HCT116 (cell line): ENCODE results near the gene PLEKHG1. TPM values are rescaled to one million over a fixed set of nuclear protein-coding genes. Genes with fewer than 3 reads are reported as not detected.

ENCODE experiments used
- ATAC-seq: fragments of 200-7000 bp; cut with Tn5 transposase; 2 replicates; pipeline ENCODE4 v1.9.1; 2020; ENCODE audit warnings: mild to moderate bottlenecking, moderate library complexity
- BruUV-seq: library from RNA; stranded (reverse); fragments of 400-500 nt; replicated peaks from 2 replicates; lab custom pipeline; 2021; lab: Mats Ljungman, UMichigan
- CTCF ChIA-PET: fragments of 300-600 bp; sonication (Branson Sonifier 250); formaldehyde crosslinking; loops from one replicate; lab custom pipeline; 2021; ENCODE audit warnings: antibody characterized with exemption; lab: Charles Lee
- POLR2A ChIA-PET: fragments of 300-600, 350-600 bp; sonication (Branson Sonifier 250); formaldehyde crosslinking; loops from one replicate; lab custom pipeline; 2021; ENCODE audit warnings: antibody characterized with exemption; lab: Charles Lee
- RAD21 ChIA-PET, 2 experiments: fragments of 300-600 bp; sonication (Branson Sonifier 250); formaldehyde crosslinking; loops; one replicate each; lab custom pipeline; 2023; ENCODE audit warnings: low total read pairs in 2 of 2; ENCODE audit not compliant: uncharacterized antibody in 2 of 2, unreplicated experiment in 2 of 2, low non-redundant PET in 1 of 2; lab: Charles Lee
- DNase-seq: peaks from one replicate; pipeline ENCODE4 v3.0.0-alpha.2; 2010; ENCODE audit warnings: low read depth, low spot score
- H2AFZ ChIP-seq: fragments of 200-600 bp; shearing (Covaris generic), sonication (generic); 2 replicates; pipeline ENCODE4 v1.6.1; 2017; ENCODE audit warnings: low read depth, mixed run types, mixed read lengths, antibody characterized with exemption, low read length; ENCODE audit not compliant: poor library complexity, severe bottlenecking
- H3K27ac ChIP-seq: 2 replicates; pipeline ENCODE4 v1.5.1; 2012; ENCODE audit warnings: low read depth, low read length
- H3K27me3 ChIP-seq: fragments of 200-600 bp; sonication (generic); 2 replicates; pipeline ENCODE4 v1.6.1; 2016; ENCODE audit warnings: mixed run types, low read length, mixed read lengths; ENCODE audit not compliant: insufficient read depth
- H3K36me3 ChIP-seq, 2 experiments: fragments of 200-500 bp in 1 of 2; fragments of 200-600 bp in 1 of 2; sonication (Bioruptor generic) in 1 of 2; sonication (generic) in 1 of 2; 2 replicates each; pipeline versions ENCODE4 v1.5.1 to v1.6.1; 2014 to 2016; ENCODE audit warnings: low read length in 2 of 2, inconsistent platforms in 1 of 2, mixed read lengths in 1 of 2, mixed run types in 1 of 2; ENCODE audit not compliant: insufficient read depth in 2 of 2, control insufficient read depth in 1 of 2
- H3K4me1 ChIP-seq, 2 experiments: fragments of 200-600 bp in 1 of 2; sonication (generic) in 1 of 2; 2 replicates each; pipeline versions ENCODE4 v1.5.1 to v1.6.1; 2012 to 2017; ENCODE audit warnings: low read length in 2 of 2, inconsistent platforms in 1 of 2, mild to moderate bottlenecking in 1 of 2, mixed read lengths in 1 of 2, mixed run types in 1 of 2, moderate library complexity in 1 of 2; ENCODE audit not compliant: insufficient read depth in 2 of 2, control insufficient read depth in 1 of 2
- H3K4me2 ChIP-seq: fragments of 200-600 bp; sonication (generic); 2 replicates; pipeline ENCODE4 v1.6.1; 2017; ENCODE audit warnings: mixed run types, low read length, mixed read lengths
- H3K4me3 ChIP-seq, 2 experiments: fragments of 200-600 bp in 1 of 2; sonication (generic) in 1 of 2; replicated peaks in 1 of 2; 2 replicates each; pipeline ENCODE4 v1.5.1; 2011 to 2016; ENCODE audit warnings: low read length in 2 of 2, control low read depth in 1 of 2, low read depth in 1 of 2, mild to moderate bottlenecking in 1 of 2, mixed read lengths in 1 of 2, mixed run types in 1 of 2
- H3K79me2 ChIP-seq: fragments of 200-600 bp; sonication (generic); 2 replicates; pipeline ENCODE4 v1.6.1; 2017; ENCODE audit warnings: mild to moderate bottlenecking, mixed run types, low read length, moderate library complexity, mixed read lengths; ENCODE audit not compliant: insufficient read depth
- H3K9ac ChIP-seq: fragments of 200-600 bp; sonication (generic); 2 replicates; pipeline ENCODE4 v1.6.1; 2016; ENCODE audit warnings: low read length, mixed read lengths
- H3K9me2 ChIP-seq: fragments of 200-600 bp; sonication (generic), shearing (Covaris generic); 2 replicates; pipeline ENCODE4 v1.6.1; 2017; ENCODE audit warnings: mixed run types, mild to moderate bottlenecking, moderate library complexity; ENCODE audit not compliant: insufficient read depth
- H3K9me3 ChIP-seq, 2 experiments: fragments of 200-500 bp in 1 of 2; fragments of 200-600 bp in 1 of 2; sonication (Bioruptor generic) in 1 of 2; sonication (generic) in 1 of 2; 2 replicates each; pipeline ENCODE4 v1.6.1; 2014 to 2017; ENCODE audit warnings: low read length in 2 of 2, mixed read lengths in 2 of 2, inconsistent platforms in 1 of 2, low read depth in 1 of 2, mild to moderate bottlenecking in 1 of 2, mixed run types in 1 of 2, moderate library complexity in 1 of 2; ENCODE audit not compliant: control insufficient read depth in 1 of 2, insufficient read depth in 1 of 2
- H4K20me1 ChIP-seq: fragments of 200-600 bp; sonication (generic), shearing (Covaris generic); 2 replicates; pipeline ENCODE4 v1.6.1; 2017; ENCODE audit warnings: mixed run types, mild to moderate bottlenecking, moderate library complexity; ENCODE audit not compliant: insufficient read depth
- CBX3 ChIP-seq: IDR thresholded peaks from 2 replicates; pipeline ENCODE4 v1.6.1; 2012; ENCODE audit warnings: low read depth
- CTCF ChIP-seq, 3 experiments: fragments of 200-600 bp in 1 of 3; sonication (generic) in 1 of 3; IDR thresholded peaks in 2 of 3; conservative IDR thresholded peaks in 1 of 3; 2 replicates each; pipeline ENCODE4 v1.5.1; 2012 to 2017; ENCODE audit warnings: low read depth in 2 of 3, low read length in 2 of 3, antibody characterized with exemption in 1 of 3, borderline replicate concordance in 1 of 3, control low read depth in 1 of 3, mild to moderate bottlenecking in 1 of 3, mixed read lengths in 1 of 3, mixed run types in 1 of 3, moderate library complexity in 1 of 3; ENCODE audit not compliant: insufficient read depth in 1 of 3
- EGR1 ChIP-seq: IDR thresholded peaks from 2 replicates; pipeline ENCODE4 v1.6.1; 2012; ENCODE audit warnings: low read depth
- ELF1 ChIP-seq: IDR thresholded peaks from 2 replicates; pipeline ENCODE4 v1.6.1; 2012; ENCODE audit warnings: low read depth, borderline replicate concordance
- EZH2 ChIP-seq: fragments of 200-600 bp; sonication (generic); IDR thresholded peaks from 2 replicates; pipeline ENCODE4 v1.6.1; 2017; ENCODE audit warnings: antibody characterized with exemption, mixed run types
- EZH2phosphoT487 ChIP-seq: fragments of 200-600 bp; IDR thresholded peaks from 2 replicates; pipeline ENCODE4 v1.6.1; 2018; ENCODE audit warnings: antibody characterized with exemption, borderline replicate concordance
- JUND ChIP-seq: IDR thresholded peaks from 2 replicates; pipeline ENCODE4 v1.6.1; 2012
- MAX ChIP-seq: IDR thresholded peaks from 2 replicates; pipeline ENCODE4 v1.6.1; 2012
- POLR2A ChIP-seq: IDR thresholded peaks from 2 replicates; pipeline ENCODE4 v1.7.0; 2011; ENCODE audit warnings: borderline replicate concordance; ENCODE audit not compliant: insufficient read depth, insufficient read length; ENCODE audit errors: extremely low read depth
- POLR2AphosphoS5 ChIP-seq: IDR thresholded peaks from 2 replicates; pipeline ENCODE4 v1.6.1; 2011; ENCODE audit warnings: mild to moderate bottlenecking, low read depth, low read length, moderate library complexity
- SIN3A ChIP-seq: IDR thresholded peaks from 2 replicates; pipeline ENCODE4 v1.6.1; 2012; ENCODE audit warnings: low read depth
- SP1 ChIP-seq: IDR thresholded peaks from 2 replicates; pipeline ENCODE4 v1.6.1; 2012; ENCODE audit warnings: low read depth
- TCF7L2 ChIP-seq: IDR thresholded peaks from 2 replicates; pipeline ENCODE4 v1.7.0; 2011; ENCODE audit warnings: borderline replicate concordance, inconsistent platforms; ENCODE audit not compliant: insufficient read depth, insufficient read length; ENCODE audit errors: extremely low read depth
- YY1 ChIP-seq: IDR thresholded peaks from 2 replicates; pipeline ENCODE4 v1.6.1; 2011; ENCODE audit warnings: low read length, low read depth, moderate library complexity, mild to moderate bottlenecking; ENCODE audit not compliant: insufficient replicate concordance; ENCODE audit errors: extremely low read depth
- ZBTB33 ChIP-seq: IDR thresholded peaks from 2 replicates; pipeline ENCODE4 v1.6.1; 2011; ENCODE audit warnings: mild to moderate bottlenecking, low read length, moderate library complexity; ENCODE audit not compliant: insufficient replicate concordance; ENCODE audit errors: extremely low read depth
- ZFX ChIP-seq: fragments of 450-650 bp; IDR thresholded peaks from 2 replicates; pipeline ENCODE4 v1.6.1; 2017
- ZNF274 ChIP-seq: fragments of 200-500 bp; sonication (Bioruptor generic); IDR thresholded peaks from 2 replicates; pipeline ENCODE4 v1.6.1; 2014; ENCODE audit warnings: mild to moderate bottlenecking, low read depth, low read length, inconsistent platforms
- intact Hi-C: fragments of 100-400 bp; cut with micrococcal nuclease; formaldehyde crosslinking; loops from 2 replicates; pipeline ENCODE4 v1.10.0; 2022
- total RNA-seq: library from RNA; stranded (reverse); gene quantifications from one replicate; pipeline ENCODE4 v1.2.1, GENCODE V29; 2021; ENCODE audit not compliant: unreplicated experiment

PLEKHG1 gene
- total RNA-seq, 1 experiment from 2014 or later: 10.4 TPM

- Histone ChIP-seq H3K79me2 (no peaks in the 10 kb centered on the region), H3K4me2 (no peak overlapping the region), H3K9me2 (no peaks in the 10 kb centered on the region), H2AFZ (no peak overlapping the region), H3K27ac (no peak overlapping the region), H3K9me3 (no peaks in the 10 kb centered on the region), H3K9ac (no peak overlapping the region), H3K36me3 (no peaks in the 10 kb centered on the region), H4K20me1 (no peaks in the 10 kb centered on the region), H3K27me3 (no peaks in the 10 kb centered on the region), H3K4me1 (no peaks in the 10 kb centered on the region), H3K4me3 (no peak overlapping the region)
- ChIA-PET CTCF (no interaction called here), POLR2A (no interaction called here), RAD21 (no interaction called here)
- DNase-seq (no peak), ATAC-seq (no peak)
- intact Hi-C loops: no loop called here
- no peak for TF ChIP-seq JUND
- TF ChIP-seq EZH2: no peak
- no peak for TF ChIP-seq MAX
- no peak for TF ChIP-seq TCF7L2
- TF ChIP-seq SP1: no peak
- TF ChIP-seq POLR2AphosphoS5: no peak
- TF ChIP-seq EGR1: no peak
- no peak for TF ChIP-seq CBX3
- no peak for TF ChIP-seq ZNF274
- no peak for TF ChIP-seq POLR2A
- TF ChIP-seq ELF1: no peak
- BruUV-seq: no TSS peak
Measured at GRCh38 chr6:150646228-150646627, 46.5 kb downstream of the PLEKHG1 start.

GRCh38 chr6:150647051-150647450 lies 47.4 kb downstream of the PLEKHG1 start:
- TF ChIP-seq SIN3A: no peak
- TF ChIP-seq YY1: no peak
- TF ChIP-seq ZBTB33: no peak
- no peak for TF ChIP-seq EGR1
- no peak for TF ChIP-seq SP1
- TF ChIP-seq TCF7L2: no peak
- TF ChIP-seq EZH2phosphoT487: no peak
- no peak for TF ChIP-seq EZH2
- no peak for TF ChIP-seq CTCF (IDR thresholded peaks at IDR 0.05 in 2 of 3, conservative IDR thresholded peaks at IDR 0.05 in 1 of 3; ENCODE audit: borderline replicate concordance in 1 of 3, insufficient read depth in 1 of 3, low read depth in 2 of 3, low read length in 2 of 3)
- no peak for TF ChIP-seq ZFX
- TF ChIP-seq POLR2A: no peak
- TF ChIP-seq ZNF274: no peak
- TF ChIP-seq, all 23 proteins: peak for 0
- no peaks in the 10 kb centered on the region for H3K36me3 ChIP-seq
- no peak overlapping the region for H2AFZ ChIP-seq
- no peaks in the 10 kb centered on the region for H3K4me1 ChIP-seq
- ChIA-PET RAD21 (no interaction called here), CTCF (no interaction called here), POLR2A (no interaction called here)
- H3K9ac ChIP-seq: no peak overlapping the region
- H3K27me3 ChIP-seq: no peaks in the 10 kb centered on the region
- DNase-seq: no peak
- intact Hi-C loops: no loop called here
- H3K9me3 ChIP-seq: no peaks in the 10 kb centered on the region
- H3K9me2 ChIP-seq: no peaks in the 10 kb centered on the region
- no TSS peak for BruUV-seq
- H3K79me2 ChIP-seq: no peaks in the 10 kb centered on the region
- no peak for ATAC-seq
- H4K20me1 ChIP-seq: no peaks in the 10 kb centered on the region
- no peak overlapping the region for H3K4me3 ChIP-seq
- H3K4me2 ChIP-seq: no peak overlapping the region
- H3K27ac ChIP-seq: no peak overlapping the region
